Stimulated activated CD4-positive, alpha-beta T cell treated with anti-CD3 and anti-CD28 coated beads, Interleukin-4, amount 100 ng/mL, for 1 hour (primary cell): ENCODE measurements around the gene PHOSPHO1.

ENCODE experiments used
- DNase-seq: peaks from one replicate; pipeline ENCODE4 v3.0.0-alpha.2; 2020

PHOSPHO1 gene

GRCh38 chr17:49241692-49242397, 11.3 kb upstream of the PHOSPHO1 start:
- no peak for DNase-seq

DNA sequence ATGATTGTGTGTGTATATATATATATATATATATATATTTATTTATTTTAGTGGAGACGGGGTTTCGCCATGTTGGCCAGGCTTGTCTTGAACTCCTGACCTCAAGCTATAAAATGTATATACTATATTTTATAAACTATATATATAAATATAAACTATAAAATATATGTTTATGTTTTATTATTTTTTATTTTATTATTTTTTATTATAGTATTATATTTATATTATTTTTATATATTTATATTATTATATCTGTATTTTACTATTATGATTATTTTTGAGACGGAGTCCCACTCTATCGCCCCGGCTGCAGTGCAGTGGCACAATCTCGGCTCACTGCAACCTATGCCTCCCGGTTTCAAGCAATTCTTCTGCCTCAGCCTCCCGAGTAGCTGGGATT, 10.5 kb upstream of the PHOSPHO1 start:
- DNase-seq: no peak

- DNase-seq: no peak
These were observed 10.0 kb upstream of the PHOSPHO1 start for GRCh38 chr17:49240619-49241018.

DNA sequence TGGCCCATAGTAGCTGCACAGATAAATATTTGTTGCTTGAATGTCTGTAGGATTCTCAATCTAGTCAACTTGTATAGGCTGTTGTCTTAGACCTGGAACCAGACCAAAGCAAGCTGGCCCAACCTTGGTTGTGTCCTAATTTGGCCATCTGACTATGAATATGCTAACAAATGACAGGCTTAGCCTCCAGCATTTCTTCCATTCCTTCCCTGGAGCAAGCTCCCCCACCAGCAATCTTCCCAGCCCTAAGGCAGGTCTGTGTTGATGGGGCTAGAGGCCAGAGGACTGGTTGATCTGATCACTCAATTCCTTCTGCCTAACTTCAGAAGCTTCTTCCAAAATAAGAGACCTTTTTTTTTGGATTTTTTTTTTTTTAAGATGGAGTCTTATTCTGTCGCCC, 9.4 kb upstream of the PHOSPHO1 start:
- no peak for DNase-seq

DNA sequence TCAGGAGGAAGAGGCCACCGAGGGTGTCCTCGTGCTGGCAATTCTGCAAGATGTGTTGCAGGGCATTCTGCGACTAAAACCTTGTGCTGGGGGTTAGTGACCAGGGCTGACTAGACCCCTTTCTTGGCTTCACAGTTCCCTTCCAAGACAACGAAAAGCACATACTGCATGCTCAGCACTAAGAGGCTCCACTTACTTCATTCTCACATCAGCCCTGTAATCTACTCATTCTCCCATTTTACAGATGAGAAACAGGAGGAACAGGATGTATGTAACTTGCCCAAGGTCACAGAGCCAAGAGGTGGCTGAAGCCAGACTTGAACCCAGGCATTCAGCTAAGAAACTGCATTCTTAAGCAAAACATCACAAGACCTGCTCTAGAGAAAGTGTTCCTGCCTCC, 5.3 kb upstream of the PHOSPHO1 start:
- DNase-seq: no peak

GRCh38 chr17:49234509-49235080, 4.0 kb upstream of the PHOSPHO1 start:
- DNase-seq: no peak

GRCh38 chr17:49231563-49231894, 942 bp upstream of the PHOSPHO1 start:
- DNase-seq: no peak

DNA sequence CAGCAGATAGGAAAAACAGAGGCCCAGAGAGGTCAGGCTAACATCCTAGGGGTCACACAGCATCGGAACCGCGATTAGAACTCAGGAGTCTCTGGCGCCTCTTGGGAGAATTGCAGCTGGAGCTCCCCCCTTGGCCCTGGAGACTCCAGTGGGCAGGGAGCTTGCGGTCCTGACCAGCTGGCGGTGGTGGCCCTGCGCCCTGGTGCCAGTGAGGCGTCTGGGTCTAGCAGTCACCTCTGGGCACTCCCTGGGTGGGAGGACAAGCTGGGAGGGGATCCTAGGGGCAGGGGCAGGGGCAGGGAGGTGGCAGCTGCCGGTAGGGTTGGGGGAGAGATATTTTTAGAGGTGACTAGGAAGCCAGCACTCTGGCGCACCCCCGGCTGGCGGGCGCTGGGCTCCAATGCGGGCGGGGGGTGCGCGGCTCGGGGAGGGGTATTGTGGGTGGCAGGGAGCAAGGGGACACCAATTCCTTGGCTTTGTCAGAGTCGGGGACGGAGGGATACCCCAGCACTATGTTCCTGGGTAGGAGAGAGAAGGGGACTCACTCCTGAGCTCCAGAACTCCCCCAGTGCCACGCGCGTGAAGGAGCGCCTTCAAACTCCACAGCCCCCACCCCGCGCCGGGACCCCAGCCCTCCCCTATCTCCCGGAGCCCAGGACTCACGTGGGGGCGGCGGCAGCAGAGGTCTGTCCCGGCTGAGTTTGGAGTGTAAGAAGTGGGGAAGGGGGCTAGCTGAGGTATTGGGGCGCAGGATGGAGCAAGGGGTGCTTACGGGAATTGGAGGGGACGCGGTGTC, 584 bp downstream of the PHOSPHO1 start:
- no peak for DNase-seq

- DNase-seq: no peak
These were observed 1.3 kb downstream of the PHOSPHO1 start for GRCh38 chr17:49229076-49229804.

DNA sequence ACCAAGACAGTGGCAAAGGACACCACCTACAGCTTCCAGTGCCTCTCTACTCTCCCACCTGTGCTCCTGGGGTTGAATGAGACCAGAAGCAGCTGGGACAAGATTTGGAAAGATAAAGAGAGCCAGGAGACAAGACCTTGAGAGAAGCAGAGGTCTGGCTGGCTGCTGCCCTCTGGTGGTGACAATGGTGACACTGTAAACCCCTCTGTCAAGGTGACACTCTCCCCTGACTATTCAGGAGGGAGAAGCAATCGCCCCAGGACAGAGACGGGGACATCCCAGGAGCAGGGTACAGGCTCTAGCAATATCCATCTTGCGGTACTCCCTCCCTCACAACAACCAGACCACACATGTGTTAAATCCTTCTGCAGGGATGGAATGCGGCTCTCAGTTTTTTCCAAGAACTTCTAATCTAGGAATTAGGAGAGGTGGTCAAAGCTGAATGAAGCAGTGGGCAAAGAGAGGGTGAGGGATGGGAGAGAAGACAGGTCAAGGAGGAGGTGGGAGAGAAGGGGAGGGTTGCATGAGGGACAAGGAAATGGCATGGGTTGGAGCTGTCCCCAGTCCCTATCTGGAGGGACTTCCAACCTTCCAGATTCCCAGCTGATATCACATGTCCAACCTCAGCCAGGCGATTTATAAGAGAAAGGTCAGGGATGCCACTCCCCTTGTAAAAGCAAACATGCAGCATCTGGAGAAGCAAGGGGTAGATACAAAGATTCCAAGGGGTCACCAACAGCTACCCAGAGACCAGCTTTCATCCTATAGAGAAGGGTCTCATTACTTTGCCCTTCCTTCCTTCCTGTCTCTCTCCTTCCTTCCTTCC, 2.9 kb downstream of the PHOSPHO1 start:
- peak; percentile 80 for DNase-seq

DNA sequence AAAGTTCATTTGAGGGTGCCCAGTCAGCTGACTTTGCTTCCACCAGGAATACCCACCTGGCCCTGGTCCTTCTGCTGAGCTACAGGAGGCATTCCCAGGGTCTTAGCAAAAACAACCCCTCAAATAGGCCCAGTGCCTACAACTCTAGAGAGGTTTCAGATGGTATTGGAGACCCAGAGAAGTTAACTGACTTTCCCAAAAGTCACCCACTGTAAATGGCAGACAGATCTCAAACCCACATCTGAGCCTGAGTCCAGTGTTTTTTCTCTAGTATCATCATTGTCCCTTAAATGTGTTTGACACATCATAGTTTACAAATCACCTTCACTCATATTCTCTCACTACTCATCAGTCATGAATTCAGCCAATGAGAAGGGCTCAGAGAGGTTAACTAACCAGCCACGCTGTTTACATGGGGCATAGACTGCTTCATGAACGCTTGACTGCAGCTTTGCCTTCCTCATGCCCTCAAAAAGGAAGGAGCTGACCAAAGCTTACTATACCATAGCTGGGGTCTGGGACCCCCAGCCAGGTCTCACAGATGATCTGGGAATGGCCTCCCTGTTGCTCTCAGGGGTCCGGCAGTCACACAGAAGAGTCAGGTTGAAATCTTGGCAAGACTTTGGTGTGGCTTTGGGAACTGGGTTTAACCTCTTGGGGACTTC, 3.7 kb downstream of the PHOSPHO1 start:
- no peak for DNase-seq

DNA sequence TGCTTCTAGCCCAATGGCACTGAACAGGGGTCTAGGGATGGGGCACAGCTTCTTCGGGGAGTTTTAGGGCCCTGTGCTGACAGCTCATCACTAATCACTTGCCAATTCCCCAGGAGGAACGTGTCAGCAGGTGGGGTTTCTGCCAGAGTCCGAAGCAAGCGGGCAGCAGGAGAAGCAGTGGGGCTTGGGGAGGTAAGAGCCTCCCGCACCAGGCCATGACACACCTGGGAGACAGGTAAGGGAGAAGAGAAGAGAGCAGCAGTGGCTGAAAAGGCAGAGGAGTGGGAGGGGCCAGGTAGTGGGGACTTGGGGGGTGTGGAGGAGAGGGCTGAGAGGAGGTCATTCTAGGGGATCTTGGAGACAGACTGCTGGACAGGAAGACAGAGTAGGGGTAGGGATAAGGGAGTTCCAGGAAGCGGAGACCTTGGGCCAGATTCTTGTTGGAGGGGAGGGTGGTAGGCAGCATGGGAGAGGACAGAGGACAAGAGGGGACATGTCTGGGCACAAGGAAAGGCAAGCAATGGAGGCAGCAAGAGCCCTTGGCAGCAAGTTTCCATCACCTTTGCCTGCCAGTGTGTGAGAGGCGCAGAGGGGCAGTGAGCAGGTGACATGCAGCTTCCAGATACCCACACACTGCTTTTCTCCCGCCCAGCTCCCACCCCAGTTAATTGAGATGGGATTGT, 4.9 kb downstream of the PHOSPHO1 start:
- DNase-seq: no peak

DNA sequence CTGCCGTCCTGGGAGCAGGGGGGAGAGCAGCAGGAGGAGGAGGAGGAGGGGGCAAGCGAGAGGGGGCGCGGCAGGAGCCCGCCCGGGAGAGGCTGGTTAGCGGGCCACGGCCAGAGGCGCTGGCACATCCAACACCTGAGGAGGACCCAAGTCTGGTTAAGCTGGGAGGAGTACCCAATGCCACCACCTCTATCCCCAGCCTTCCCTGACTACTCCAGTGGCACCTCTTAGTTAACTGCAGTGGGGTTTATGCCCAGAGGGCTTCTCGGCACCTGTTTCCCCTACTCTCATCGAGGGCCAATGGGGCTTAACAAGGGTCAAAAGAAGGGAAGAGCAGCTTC, 5.6 kb downstream of the PHOSPHO1 start:
- DNase-seq: no peak

DNA sequence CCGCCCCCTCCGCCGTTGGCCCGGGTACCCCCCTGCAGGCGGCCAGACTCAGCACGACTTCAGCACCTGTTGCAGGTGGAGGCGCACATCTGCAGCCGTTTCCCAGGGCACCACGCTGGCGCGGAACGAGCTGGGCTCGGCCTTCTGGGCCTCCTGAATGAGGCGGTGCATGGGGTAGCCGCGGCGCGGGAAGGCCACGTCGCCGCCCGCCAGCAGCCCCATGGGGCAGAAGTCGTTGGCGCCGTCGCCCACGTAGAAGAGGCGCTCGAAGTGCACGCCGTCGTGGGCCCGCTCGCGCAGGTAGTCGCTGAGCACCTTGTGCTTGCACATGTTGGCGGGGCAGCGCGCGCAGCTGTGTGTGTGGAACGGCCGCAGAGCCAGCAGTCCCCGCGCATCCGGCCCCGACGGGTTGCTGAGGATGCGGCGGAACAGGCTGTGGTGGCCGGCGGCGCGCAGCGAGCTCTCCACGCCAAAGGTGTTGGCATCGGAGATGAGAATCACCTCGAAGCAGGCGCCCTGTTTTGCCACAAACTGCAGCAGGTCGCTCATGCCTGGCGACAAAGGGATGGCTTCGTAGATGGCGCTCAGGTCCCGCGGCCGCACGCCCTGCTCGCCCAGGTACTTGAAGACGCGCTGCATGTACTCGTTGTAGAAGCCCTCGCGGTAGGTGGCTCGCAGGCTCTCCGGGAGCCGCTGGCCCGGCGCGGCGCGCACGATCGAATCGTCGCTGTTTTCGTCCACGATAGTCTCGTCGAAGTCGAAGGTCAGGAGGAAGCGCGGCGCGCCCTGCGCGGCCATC, 6.2 kb downstream of the PHOSPHO1 start:
- peak; percentile 53 for DNase-seq

GRCh38 chr17:49223517-49224197, 6.9 kb downstream of the PHOSPHO1 start:
- peak; percentile 75 for DNase-seq

DNA sequence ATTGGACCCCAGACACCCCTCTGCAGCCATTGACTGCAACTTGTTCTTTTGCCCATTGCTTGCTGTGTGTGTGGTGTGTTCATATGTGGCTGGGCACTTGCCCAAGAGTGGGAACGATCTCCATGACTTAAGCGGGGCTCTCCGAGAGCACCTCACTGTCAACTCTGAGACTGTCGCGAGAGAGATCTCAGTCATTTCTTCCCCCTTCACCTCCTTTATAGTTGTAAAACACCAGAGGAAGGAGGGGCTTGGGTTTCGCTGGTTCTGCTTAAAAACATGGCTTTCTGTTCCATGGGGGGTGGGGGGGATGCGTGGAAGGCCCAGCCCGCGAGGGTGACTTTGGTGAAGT, 7.4 kb downstream of the PHOSPHO1 start:
- no peak for DNase-seq

- DNase-seq: no peak
These were observed 10.6 kb downstream of the PHOSPHO1 start for GRCh38 chr17:49219987-49220386.

DNA sequence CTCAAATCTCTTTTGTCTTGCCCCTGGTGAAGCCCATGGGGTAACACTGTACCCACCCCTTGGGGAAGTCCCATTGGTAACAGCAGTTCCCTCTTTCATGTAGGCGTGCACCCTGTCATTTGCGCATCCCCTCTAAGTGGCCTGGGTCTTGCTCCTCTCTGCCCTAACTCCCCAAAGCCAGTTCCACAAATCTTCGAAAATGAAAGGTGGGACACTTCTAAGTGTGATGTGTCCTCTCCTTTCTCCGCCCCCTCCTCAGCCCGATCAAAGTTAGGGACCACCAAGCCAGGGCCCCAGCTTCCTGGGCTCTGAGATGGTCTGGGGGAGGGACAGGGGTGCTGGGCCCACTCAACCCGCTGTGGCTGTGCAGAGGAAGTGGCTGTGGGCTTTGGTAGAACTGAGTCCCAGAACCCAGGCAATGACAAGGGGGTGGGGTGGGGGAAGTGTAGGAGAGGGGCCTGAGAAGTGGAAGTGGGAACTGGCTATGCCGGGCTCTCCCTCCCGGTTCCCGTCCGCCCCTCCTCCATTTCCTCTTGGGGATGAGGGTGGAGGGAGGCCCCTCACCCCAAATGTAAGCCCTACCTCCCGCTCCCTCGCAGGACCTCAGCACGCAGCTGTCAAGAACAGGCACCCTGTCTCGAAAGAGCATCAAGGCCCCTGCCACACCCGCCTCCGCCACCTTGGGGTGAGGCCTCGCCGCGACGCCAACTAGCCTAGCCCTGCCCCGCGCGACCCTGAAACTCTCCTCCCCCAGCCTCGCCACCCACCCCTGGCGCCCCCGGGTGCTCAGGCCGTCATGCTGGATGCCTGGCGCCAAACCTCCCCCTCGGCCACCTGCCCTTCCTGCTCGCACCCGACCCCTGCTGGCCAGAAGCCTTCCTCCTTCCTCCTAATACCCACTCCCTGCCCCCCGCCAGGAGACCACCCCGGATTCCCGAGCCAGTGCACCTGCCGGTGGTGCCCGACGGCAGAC, 11.4 kb downstream of the PHOSPHO1 start:
- DNase-seq: no peak
